GM15510 (cell line): ENCODE results near the gene RTKN.
A peak's percentile ranks its signal among the peaks of the same experiment; 100 is the strongest.

Experiments used
- POLR2A ChIP-seq: IDR thresholded peaks from 3 replicates; pipeline ENCODE4 v1.6.1; 2011; ENCODE audit warnings: borderline replicate concordance; ENCODE audit not compliant: insufficient read length; ENCODE audit errors: extremely low read depth

RTKN gene

GRCh38 chr2:74464406-74464805 lies 22.7 kb upstream of the RTKN start:
- no peak for TF ChIP-seq POLR2A

- TF ChIP-seq POLR2A: no peak
These were observed 21.0 kb upstream of the RTKN start for GRCh38 chr2:74462786-74463105.

GRCh38 chr2:74462054-74462785 lies 20.5 kb upstream of the RTKN start:
- no peak for TF ChIP-seq POLR2A

- peak; percentile 27 for TF ChIP-seq POLR2A
These were observed 19.7 kb upstream of the RTKN start for GRCh38 chr2:74461187-74462053.

- TF ChIP-seq POLR2A: no peak
These were observed 17.2 kb upstream of the RTKN start for GRCh38 chr2:74458938-74459363.

- no peak for TF ChIP-seq POLR2A
These were observed 16.6 kb upstream of the RTKN start, which contains the start of gene WBP1 for GRCh38 chr2:74458132-74458937. Gene WBP1 (plus strand): TSS chr2:74458438. CDS start chr2:74458603, 165 bp downstream.

- TF ChIP-seq POLR2A: peak; percentile 68
These were observed 15.9 kb upstream of the RTKN start for GRCh38 chr2:74457549-74458131.

GRCh38 chr2:74457129-74457548 lies 15.4 kb upstream of the RTKN start:
- no peak for TF ChIP-seq POLR2A

GRCh38 chr2:74454654-74455511 lies 13.1 kb upstream of the RTKN start, which contains the start of gene INO80B:
Gene INO80B (plus strand): TSS chr2:74455087. CDS start chr2:74455117, 30 bp downstream.
- TF ChIP-seq POLR2A: peak; percentile 52

GRCh38 chr2:74450570-74451190 lies 8.9 kb upstream of the RTKN start:
- no peak for TF ChIP-seq POLR2A

- no peak for TF ChIP-seq POLR2A
These were observed 7.0 kb upstream of the RTKN start for GRCh38 chr2:74448771-74449170.

GRCh38 chr2:74447230-74447999 lies 5.7 kb upstream of the RTKN start:
- TF ChIP-seq POLR2A: no peak
